CD4-positive, alpha-beta T cell treated with Interleukin-10 for 1 hour (primary cell): Measurements from ENCODE around the gene TET3.

Experiments
- DNase-seq: peaks from one replicate; pipeline ENCODE4 v3.0.0-alpha.2; 2020

The TET3 gene

DNA sequence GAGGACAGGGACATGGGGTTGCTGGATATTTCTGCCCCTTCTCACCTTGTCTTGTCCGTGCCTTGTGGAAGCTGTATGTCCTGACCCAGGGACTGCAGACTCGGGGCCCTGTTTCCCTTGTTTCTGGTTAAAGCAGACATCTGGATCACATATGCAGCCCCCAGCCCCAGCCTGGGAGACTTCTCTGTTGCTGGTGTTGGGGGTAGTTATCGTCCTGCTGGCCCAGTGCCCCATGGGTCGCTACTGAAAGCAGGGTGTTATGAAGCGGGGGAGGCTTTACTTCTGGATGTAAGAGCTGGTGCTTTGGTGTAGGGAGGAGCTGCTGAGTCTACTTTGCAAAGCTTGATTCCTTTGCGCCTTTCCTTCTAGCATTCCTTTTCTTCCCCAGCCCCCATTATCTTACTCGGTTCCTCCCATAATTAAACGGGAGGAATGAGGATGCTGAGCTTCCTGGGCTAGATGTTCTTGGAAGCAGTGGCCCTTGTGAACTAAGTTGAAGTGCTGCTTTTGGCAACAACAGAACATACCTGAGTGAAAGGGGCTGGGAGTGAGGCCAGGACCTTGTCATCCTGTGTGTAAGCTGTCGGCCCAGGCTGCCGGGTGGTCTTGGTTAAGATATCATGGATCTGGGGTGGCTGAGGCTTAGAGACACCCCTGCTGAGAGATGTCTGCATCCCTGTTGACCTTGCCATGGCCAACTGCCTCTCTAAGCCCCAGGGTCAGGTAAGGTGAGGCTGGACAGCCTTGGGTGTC is 3.4 kb downstream of the TET3 start:
- DNase-seq = no peak

DNA sequence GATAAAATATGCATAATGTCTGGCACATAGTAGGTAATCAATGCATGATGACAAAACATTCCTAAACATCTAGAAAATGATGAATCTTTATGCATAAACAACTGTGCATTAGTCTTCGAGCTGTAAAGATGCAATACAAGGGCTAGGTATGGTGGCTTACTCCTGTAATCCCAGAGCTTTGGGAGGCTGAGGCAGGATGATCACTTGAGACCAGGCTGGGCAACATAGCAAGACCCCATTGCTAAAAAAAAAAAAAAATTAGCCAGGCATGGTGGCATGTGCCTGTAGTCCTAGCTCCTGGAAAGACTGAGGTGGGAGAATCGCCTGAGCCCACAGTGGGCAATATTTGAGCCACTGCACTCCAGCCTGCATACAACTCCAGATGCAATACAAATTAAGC is 5.3 kb downstream of the TET3 start:
- no peak for DNase-seq

DNA sequence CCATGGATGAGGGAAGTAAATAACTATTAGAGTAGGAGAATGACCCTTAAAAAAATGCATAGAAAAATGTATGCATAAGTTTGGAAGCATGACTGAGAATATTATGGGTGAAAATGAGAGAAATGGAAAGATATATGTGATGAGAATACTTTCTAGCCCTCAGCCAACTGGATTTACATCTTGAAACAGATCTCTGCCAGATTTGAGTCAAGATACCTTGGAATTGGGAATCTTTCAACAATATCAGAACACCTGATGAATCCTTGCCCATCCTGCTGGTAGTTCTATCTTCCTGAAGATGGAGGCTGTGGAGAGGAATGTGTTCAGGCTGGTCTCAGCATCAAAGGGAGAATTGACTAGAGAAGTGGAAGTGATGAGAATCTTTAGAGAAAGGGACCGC is 5.8 kb downstream of the TET3 start:
- no peak for DNase-seq

DNA sequence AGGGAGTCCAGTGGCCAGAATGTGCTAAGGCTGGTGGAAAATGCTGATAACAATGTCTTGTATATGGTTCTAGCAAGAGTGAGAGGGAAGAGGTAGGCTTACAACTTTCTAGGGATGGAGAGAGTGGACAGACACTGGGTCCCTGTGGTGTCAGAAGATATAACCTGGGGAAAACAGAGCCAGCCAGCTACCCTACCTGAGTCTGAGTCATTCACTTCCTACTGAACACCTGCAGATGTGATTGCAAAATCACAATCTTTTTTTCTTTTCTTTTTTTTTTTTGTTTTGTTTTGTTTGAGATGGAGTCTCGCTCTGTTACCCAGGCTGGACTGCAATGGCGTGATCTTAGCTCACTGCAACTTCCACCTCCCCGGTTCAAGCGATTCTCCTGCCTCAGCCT is 7.3 kb downstream of the TET3 start:
- no peak for DNase-seq

DNA sequence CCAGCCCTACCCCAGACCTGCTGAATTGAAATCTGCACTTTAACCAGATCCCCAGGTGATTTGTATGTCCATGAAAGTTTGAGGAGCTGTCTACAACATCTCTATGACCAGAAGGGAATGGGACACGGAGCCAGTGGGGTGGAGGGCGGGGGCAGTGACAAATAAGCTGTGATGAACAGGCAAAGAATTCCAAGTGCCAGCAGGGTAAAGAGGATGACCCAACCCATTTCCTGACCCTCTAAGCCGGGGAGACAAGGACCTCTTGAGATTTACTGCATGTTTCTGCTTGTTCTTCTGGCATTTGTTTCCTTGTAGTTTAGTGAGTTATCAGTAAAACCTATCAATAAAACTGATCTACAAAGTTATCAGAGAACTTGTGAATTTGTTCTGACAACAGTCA is 8.7 kb downstream of the TET3 start:
- DNase-seq = no peak

DNA sequence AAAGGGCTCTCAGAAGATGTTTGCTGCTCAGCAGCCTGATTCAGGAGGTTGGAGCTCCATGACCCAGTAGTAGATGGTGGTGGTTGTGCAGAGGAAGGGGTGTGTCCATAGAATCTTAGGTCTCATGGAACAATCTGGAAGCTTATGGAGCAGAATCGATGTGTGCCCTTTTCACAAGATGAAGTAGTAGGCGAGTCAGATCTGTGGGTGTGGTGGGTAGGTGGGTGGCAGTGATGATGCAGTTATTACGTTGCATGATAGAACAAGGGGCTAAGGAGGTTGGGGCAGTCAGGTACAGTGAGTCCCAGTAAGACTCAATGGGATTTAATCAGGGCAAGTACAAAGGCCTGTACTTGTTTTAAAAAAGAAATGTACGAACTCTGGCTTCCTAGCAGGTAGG is 9.1 kb downstream of the TET3 start:
- no peak for DNase-seq

DNA sequence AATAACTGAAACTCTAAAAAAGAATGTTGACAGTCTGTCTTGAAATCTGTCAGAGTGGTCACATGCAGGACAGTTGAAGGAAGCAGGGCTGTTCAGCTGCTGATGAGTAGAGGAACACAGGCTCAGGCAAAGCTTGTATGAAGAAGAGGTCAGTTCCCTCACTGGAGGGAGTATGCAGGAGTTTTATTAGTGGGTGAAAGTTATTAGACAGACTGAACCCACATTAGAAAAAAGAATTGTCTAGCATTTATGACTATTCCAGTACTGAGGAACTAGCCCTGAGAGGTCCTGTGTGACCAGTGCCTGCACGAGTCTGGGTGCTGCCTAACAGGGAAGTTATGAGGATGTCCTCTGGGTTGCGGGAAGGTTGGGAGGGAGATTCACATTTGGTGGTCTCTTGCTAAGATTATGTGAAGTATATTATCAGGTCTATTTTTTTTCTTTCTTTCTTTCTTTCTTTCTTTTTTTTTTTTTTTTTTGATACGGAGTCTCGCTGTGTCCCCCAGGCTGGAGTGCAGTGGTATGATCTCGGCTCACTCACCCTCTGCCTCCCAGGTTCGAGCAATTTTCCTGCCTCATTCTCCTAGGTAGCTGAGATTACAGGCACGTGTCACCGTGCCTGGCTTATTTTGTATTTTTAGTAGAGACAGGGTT is 9.6 kb downstream of the TET3 start:
- DNase-seq = no peak

DNA sequence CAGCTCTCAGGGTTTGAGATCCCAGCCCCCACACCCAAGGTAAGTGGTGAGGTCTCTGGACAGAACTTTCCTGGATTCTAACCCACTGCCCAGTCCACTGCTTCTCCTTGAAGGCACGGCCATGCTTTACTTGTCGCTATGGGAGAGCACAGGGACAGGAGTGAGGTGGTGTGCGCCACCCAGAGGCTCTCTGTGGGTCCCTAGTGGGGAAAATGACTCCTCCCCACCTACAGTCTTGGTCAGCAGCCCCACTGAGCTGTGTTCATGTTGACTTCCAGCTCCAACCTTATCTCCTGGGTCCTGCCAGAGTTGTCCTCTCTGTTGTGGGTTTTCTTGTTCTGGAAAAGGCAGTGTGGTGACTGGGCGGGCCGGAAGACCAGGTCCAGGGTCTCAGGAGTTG is 11.1 kb downstream of the TET3 start:
- DNase-seq = no peak

DNA sequence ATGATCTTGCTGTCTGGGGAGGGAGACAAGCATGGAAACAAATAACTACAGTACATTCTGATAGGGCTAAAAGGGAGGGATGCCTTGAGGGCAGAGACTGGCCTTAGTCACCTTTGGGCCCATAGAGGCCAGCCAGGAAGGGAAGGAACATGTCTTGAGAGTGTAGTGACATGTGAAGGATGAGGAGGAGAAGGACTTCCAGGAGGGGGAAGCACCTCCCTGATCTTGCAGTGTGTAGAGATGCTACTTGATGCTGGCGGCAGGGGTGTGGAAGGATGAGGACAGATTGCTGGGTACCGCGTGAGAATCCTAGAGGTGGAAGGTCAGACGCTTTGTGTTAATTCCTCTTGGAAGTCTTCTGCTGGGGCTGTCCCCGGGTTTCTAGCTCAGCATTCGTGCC is 13.1 kb downstream of the TET3 start:
- DNase-seq = no peak

DNA sequence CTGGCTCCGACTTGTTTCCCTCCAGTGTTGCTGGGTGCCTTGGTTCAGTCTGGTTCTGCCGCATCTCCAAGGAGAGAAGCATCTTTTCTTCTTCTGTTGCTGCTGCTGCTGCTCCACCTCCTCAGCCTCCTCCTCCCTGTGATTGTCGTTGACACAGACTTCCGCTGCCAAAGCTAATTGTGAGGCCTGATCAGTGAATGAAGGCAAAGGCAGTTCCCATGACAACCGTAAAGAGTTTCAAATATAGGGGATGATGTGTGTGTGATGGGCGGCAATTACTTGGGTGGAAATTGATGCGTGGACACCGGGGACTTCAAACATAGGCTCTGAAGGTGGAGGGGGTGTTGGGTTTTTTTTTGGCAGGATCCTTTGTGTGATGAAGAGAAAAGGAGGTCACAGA is 13.7 kb downstream of the TET3 start:
- DNase-seq = peak; percentile 66

DNA sequence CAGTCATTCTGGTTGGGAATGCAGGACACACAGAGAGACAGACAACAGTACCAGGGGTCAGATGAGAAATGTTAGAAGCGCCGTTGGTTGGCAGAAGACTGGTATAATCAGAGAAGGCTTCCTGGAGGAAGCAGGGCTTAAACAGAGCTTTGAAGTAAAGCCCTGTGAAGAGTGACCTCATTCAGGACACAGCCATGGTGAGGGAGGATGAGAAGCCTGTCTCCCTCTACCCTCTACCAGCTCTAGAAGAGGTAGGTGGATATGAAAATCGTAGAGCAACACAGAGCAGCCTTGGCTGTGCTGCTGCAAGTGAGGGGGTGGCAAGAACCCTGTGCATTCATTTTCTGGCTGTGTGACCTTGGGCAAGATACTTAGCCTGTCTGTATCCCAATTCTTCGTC is 14.2 kb downstream of the TET3 start:
- DNase-seq = no peak

DNA sequence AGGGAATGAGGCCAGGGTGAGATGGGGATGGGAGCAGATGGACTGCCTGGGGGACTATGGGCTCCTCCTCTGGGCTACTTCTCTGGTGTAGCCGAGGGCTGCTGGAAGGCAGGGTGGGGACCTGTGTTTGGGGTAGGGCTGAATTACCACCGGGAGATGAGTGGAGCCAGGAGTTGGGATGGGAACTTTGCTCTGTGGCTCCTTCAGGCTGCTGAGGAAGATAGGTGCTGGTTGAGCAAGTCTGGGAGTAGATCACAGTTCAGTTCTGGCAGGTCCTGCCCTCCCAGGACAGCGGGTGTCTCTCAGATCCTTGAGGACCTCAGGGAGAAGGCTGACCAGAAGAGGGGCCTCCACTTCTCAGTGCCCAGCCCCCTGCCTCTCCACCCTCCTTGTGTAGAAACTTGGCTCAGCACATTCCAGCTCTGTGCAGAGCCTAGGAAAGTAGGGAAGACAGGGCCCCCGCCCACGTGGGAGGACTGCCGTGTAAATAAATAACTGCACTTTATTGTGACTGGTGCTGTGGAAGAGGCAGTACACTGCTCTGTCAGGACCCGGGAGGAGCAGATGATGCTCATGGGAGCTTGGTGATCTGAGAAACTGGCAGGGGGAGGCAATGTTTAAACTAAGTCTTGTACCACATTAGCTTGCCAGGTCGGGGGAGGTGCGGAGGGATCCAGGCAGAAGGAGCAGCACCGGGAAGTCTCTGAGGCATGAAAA is 15.3 kb downstream of the TET3 start:
- no peak for DNase-seq

DNA sequence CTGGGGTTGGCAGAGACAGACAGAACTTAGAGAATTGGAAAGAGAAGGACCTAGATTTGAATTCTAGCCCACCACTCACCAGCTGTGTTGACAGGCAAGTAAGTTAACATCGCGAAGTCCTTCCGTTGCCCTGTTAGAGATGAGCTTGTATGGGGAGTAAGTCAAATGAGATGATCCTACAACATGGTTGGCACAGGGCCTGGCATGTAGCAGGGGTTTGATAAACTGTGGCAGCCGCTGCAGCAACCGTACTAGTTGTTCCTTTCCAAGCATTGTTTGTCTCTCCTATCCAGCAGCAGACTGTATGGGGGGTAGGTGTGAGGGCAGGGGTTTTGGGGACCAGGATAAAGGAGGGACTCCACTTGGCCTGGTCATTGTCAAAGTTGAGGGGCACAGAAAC is 16.0 kb downstream of the TET3 start:
- no peak for DNase-seq

DNA sequence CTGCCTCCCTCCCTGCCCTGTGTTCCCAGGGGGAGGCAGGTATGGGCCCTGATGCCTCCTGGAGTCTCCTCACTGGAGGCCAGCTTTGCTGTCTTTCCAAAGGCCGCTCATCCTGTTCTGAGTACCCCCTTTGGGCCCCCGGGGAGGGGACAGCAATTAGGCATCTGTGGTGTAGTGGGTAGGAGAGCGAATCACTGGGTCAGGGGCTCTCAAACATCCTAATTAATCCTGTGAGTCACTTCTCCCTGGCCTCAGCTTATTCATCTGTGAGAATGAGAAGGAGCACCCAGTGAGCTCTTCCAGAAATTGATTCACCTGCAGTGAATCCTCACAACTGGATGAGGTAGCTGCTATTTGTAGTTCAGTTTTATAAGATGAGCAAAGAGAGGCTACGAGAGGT is 16.4 kb downstream of the TET3 start:
- no peak for DNase-seq

DNA sequence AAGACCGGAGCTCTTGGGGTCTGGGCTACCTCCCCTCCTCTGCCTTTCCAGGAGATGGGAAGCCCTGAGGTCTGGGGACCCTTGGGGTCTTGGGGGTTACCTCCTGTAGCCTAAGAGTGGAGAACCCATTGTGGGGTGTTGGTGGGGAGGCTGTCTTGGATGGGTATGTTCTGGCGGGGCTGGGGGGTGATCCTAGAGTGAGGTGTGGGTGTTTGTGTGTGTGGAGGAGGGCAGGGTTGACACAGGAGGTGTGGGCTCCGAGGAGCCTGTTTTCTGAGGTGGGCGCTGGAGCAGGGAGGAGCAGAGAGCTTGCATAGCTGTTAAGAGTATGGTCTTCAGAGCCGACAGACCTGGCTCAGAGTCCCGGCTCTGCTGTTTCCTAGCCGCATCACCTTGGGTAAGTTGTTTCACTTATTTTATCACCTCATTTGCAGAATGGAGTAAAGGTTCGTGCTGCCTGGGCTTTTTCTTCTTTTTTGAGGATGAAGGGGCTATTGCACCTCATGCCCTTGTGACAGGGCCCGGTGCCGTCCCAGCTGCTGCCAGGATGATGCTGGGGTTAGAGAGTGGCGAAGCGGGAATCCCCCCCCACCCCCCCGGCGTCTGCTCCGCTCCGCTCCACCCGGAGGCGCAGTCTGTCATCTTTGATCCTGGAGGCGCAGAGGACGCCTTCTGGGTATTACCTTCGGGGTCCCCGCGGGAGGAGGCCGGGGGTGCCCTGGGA is 17.2 kb downstream of the TET3 start:
- no peak for DNase-seq

DNA sequence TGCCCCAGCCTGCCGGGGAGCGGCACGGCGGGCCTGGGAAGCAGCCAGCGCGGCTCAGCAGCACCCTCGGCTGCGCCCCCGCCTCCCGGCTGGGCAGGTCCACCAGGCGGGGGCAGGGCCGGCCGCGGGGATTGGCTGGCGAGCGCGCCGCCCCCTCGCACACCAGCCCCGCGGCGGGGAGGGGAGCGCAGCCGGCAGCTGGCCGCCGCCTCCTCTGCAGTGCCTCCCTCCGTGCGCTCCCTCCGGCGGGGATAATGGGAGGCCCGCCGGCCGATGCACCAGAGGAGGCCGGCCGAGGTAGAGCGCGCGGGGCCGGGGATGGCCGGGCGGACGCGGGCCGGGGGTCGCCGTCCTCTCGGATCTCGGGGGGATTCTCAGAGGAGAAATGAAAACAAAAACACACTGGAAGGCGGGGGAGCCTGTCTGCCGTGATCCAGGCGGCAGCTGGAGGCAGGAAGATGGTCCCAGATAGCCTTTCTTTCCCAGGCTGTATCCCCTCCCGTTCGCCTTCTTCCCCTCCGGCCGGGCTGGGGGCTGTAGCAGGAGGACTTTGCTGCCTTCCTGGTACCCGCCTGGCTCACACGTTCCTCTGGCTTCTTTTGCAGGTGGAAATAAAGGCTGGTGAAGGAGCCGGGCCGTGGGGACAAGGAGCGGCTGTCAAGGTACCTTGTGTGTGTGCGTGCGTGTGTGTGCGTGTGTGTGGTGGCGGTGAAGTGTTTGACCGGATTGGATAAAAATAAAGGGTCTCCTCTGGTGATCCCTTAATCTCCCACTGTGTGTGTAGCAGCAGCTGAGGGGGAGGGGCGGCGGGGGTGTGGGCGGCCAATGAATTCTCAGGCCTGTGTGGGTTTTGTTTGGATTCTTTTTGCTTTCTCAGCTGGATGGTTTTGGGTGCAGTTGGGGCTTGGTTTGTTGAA is 18.1 kb downstream of the TET3 start:
- DNase-seq = peak; percentile 82

DNA sequence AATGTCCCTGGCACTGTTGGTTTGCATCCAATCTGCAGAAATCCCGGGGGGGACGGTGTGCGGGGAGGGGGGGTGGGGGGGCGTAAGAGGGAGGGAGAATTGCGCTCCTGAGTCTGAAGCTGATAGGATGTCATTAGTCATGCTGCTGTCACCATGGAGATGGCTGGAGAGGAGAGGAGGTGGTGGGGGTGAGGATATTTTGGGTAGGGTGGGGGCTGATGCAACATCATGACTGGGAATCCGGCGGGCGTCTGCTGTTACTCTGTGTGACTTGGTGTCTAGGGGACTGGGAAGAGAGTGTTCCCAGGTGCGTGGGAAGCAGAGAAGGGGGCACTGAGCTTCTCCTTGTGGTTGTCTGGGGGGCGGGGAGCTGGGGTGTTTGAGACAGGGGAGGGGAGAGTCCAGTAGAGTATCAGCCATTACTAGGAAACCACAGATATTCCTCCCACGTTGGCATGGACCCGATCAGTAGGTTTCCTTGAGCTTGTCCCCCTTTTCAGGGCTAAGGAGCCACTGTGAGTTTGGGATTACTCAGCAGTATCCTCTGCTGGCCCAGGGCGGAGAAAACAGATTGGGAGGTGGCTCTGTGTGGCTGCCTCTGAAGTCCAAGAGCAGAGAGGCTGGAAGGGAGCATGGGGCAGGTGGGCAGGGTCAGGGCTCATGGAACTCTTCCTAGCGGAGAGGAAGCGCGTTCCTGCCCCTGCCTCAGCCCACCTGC is 18.9 kb downstream of the TET3 start:
- DNase-seq = no peak

DNA sequence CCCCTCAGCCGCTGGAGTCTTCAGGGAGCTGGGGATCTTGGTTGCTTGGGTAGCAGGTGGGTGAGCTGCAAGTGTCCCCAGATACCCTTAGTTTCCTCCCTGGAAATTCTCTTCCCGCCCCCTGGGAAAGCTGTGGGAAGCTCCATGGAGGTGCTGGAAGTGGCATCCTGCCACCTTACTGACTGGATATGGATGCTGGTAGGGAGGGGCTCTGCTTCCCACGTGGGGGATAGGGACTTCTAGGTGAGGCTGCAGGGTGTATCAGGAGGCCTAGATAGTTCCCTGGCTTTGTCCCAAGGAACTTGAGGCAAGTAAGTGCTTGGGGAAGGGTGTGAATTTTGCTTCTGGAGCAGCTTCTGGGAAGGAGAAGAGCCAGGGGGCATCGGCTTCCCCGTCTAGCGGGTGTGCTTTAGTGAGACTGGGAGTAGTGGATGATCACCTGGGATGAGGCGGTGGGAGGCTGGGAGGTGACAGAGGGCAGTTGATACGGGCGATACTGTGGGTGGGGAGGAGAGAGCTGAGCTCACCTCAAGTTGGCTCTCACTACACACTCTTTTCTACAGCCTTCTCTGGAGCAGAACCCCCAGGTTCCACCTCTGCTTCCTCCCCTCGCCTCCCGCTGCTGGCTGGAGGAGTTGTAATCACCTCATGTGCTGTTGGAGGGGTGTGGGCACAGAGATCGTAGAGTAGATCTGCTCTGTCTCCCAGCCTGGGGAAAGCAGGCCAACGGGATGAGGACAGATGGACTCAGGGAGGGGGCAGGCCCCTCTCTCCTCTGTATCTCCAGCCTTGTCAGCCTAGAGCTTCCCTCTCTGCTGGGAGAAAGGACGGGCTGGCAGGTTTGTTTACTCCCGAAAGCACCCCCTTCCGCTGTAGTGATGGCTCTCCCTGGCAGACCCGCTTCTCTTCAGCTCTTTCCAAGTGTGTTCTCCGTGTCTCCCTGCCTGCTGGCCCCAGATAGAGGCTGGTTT is 19.8 kb downstream of the TET3 start:
- DNase-seq = no peak

DNA sequence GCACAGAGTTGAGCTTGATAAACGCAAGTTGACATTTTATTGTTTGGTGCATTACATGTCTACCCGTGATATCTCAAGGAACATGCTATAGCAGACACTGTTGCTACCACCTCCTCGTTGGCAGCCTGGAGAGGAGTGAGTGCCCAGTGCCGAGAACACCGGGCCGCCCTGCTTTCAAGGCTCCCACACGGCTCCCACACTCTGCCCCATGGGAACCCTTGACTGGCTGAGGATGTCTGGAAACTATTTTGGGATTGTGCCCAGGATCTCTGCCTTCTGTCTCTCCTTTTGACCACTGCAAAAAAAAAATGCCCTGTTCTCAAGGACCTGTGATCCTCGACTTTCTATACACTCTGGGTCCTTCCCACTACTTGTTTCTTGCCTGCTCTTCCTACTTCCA is 21.1 kb downstream of the TET3 start:
- DNase-seq = no peak

DNA sequence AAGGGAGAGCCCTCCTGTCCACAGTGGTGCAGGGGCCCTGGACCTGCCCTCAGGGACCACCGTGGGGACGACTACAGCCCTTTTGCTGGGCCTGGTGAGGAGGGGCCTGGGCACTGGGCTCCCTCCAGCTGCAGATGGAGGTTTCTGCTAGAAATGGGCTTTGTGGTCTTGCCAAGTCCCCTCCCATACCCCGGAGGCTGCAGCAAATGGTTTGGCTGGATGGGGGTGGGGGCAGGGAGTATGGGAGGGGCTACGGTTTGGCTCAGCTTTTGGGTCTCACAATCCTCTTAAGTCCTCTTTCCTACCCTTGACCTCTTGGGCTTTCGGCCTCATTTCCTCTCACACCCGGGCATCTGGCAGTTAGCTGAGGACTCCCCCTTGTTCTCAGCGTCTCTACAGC is 21.7 kb downstream of the TET3 start:
- DNase-seq = no peak

DNA sequence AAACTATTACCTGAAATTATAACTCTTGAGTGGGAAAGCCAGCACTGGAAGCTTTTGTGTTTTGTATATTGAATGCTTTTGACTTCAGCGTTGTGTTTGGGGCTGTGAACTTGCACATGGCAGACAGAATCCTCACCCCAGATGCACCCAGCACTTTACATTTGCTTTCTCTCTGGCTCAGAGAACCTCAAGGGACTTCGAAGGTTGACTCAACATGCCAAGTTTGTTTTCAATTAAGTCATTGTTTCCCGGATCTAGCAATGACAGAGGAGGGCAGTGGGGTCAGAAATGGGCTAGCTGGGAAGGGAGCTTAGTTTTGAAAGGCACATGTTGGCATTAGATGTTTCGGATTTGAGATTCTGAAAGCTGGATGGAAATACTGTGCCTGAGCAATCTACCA is 22.4 kb downstream of the TET3 start:
- no peak for DNase-seq
